Measurements from ENCODE around the gene GAL3ST3.

GRCh38 chr11:66066751-66067150 is 17.8 kb upstream of the GAL3ST3 start:
- TF ChIP-seq CTCF (IDR thresholded peaks at IDR 0.05) (no peak), POLR2A (IDR thresholded peaks at IDR 0.05) (no peak)

Data from thyroid gland (tissue), 4 donors.